Endothelial cell of umbilical vein (primary cell): ENCODE measurements around the gene CLDN34.

ENCODE experiments used
- CTCF ChIP-seq, 2 donors: IDR thresholded peaks; 1 replicate in 1 of 2; 2 replicates in 1 of 2; pipeline ENCODE4 v1.5.1; 2011; ENCODE audit warnings: low read length in 2 of 2, mild to moderate bottlenecking in 2 of 2, moderate library complexity in 2 of 2, control low read depth in 1 of 2, inconsistent platforms in 1 of 2, low read depth in 1 of 2; ENCODE audit not compliant: insufficient read depth in 1 of 2; ENCODE audit errors: extremely low read depth in 1 of 2
- MAX ChIP-seq: IDR thresholded peaks from 2 replicates; pipeline ENCODE4 v1.6.1; 2011; ENCODE audit not compliant: insufficient read depth, insufficient read length
- POLR2A ChIP-seq: IDR thresholded peaks from 2 replicates; pipeline ENCODE4 v1.6.1; 2012; ENCODE audit warnings: low read depth, mild to moderate bottlenecking, control low read depth, low read length

GRCh38 chrX:9966775-9967408 lies at the start of gene CLDN34:
- TF ChIP-seq CTCF (IDR thresholded peaks at IDR 0.05; ENCODE audit: extremely low read depth in 1 of 2, insufficient read depth in 1 of 2, low read depth in 1 of 2, low read length in 2 of 2) (no peak), POLR2A (no peak), MAX (no peak)
